Neural progenitor cell (in vitro differentiated cells): ENCODE data around the gene TTYH1.

ENCODE experiments used
- EZH2 ChIP-seq: fragments of 200-600 bp; sonication (generic); IDR thresholded peaks from 2 replicates; pipeline ENCODE4 v1.6.1; 2017; ENCODE audit warnings: antibody characterized with exemption, mild to moderate bottlenecking, moderate library complexity
- EZH2phosphoT487 ChIP-seq: fragments of 200-600 bp; sonication (generic); IDR thresholded peaks from 2 replicates; pipeline ENCODE4 v1.6.1; 2017; ENCODE audit warnings: antibody characterized with exemption
- TF ChIP-seq, protein P1 (sequence below): fragments of 200-600 bp; sonication (generic); IDR thresholded peaks from 2 replicates; pipeline ENCODE4 v1.5.1; 2017; ENCODE audit warnings: antibody characterized with exemption, mild to moderate bottlenecking

GRCh38 chr19:54427586-54427985, 12.3 kb downstream of the TTYH1 start:
- TF ChIP-seq, protein P1, sequence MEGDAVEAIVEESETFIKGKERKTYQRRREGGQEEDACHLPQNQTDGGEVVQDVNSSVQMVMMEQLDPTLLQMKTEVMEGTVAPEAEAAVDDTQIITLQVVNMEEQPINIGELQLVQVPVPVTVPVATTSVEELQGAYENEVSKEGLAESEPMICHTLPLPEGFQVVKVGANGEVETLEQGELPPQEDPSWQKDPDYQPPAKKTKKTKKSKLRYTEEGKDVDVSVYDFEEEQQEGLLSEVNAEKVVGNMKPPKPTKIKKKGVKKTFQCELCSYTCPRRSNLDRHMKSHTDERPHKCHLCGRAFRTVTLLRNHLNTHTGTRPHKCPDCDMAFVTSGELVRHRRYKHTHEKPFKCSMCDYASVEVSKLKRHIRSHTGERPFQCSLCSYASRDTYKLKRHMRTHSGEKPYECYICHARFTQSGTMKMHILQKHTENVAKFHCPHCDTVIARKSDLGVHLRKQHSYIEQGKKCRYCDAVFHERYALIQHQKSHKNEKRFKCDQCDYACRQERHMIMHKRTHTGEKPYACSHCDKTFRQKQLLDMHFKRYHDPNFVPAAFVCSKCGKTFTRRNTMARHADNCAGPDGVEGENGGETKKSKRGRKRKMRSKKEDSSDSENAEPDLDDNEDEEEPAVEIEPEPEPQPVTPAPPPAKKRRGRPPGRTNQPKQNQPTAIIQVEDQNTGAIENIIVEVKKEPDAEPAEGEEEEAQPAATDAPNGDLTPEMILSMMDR, result no peak
- no peak for TF ChIP-seq EZH2
- TF ChIP-seq EZH2phosphoT487, result no peak
